GM21526 (cell line): ENCODE measurements around the gene C2.

Experiments
- ATAC-seq: cut with Tn5 transposase; IDR thresholded peaks from one replicate; pipeline ENCODE4 v1.9.1; 2021; ENCODE audit warnings: moderate library complexity; ENCODE audit not compliant: unreplicated experiment, low FRiP score

Gene C2

GRCh38 chr6:31927242-31927862 is at the start of gene C2:
C2 (plus strand) TSS chr6:31927717; CDS start chr6:31927753, 36 bp downstream.
- no peak for ATAC-seq

GRCh38 chr6:31878222-31878621 is 49.3 kb upstream of the C2 start:
- no peak for ATAC-seq

- no peak for ATAC-seq
Measured at GRCh38 chr6:31878726-31879125, 48.8 kb upstream of the C2 start, which contains the start of gene SLC44A4. SLC44A4 (minus strand) TSS chr6:31878997; CDS start chr6:31878980, 17 bp downstream.

- no peak for ATAC-seq
Measured at GRCh38 chr6:31879143-31879542, 48.4 kb upstream of the C2 start.

GRCh38 chr6:31879901-31880300 is 47.6 kb upstream of the C2 start:
- ATAC-seq: no peak

- no peak for ATAC-seq
Measured at GRCh38 chr6:31880616-31881015, 46.9 kb upstream of the C2 start.

- no peak for ATAC-seq
Measured at GRCh38 chr6:31881136-31881859, 46.2 kb upstream of the C2 start.

- ATAC-seq: no peak
Measured at GRCh38 chr6:31882344-31882743, 45.2 kb upstream of the C2 start.

GRCh38 chr6:31883676-31884075 is 43.8 kb upstream of the C2 start:
- ATAC-seq: no peak

GRCh38 chr6:31884528-31885035 is 42.9 kb upstream of the C2 start:
- no peak for ATAC-seq

- no peak for ATAC-seq
Measured at GRCh38 chr6:31886541-31886991, 41.0 kb upstream of the C2 start.

- no peak for ATAC-seq
Measured at GRCh38 chr6:31887173-31888007, 40.1 kb upstream of the C2 start.

GRCh38 chr6:31888276-31889258 is 39.0 kb upstream of the C2 start:
- no peak for ATAC-seq

GRCh38 chr6:31889331-31889972 is 38.1 kb upstream of the C2 start:
- no peak for ATAC-seq

GRCh38 chr6:31892821-31893220 is 34.7 kb upstream of the C2 start:
- ATAC-seq: no peak

- no peak for ATAC-seq
Measured at GRCh38 chr6:31896493-31896855, 31.0 kb upstream of the C2 start.

- no peak for ATAC-seq
Measured at GRCh38 chr6:31896856-31897611, 30.5 kb upstream of the C2 start.

GRCh38 chr6:31897612-31898382 is 29.7 kb upstream of the C2 start, which contains the start of gene EHMT2:
EHMT2 (minus strand) TSS chr6:31897698; CDS start chr6:31897677, 21 bp downstream.
- peak; percentile 49 for ATAC-seq
